Stimulated activated CD4-positive, alpha-beta T cell treated with anti-CD3 and anti-CD28 coated beads, TNF-alpha, amount 100 ng/mL, for 48 hours (primary cell): ENCODE measurements around the gene RRP7A.
"Not testable (repeated sequence)": the region's sequence is repeated elsewhere in the genome, so short reads cannot be mapped to it uniquely, and the experiment has no call there.

Experiments used
- DNase-seq, 3 donors: peaks; one replicate each; pipeline ENCODE4 v3.0.0-alpha.2; 2020; ENCODE audit warnings: low read depth in 3 of 3

RRP7A gene

GRCh38 chr22:42499773-42500160 is 19.8 kb downstream of the RRP7A start:
- not testable (repeated sequence) for DNase-seq

DNA sequence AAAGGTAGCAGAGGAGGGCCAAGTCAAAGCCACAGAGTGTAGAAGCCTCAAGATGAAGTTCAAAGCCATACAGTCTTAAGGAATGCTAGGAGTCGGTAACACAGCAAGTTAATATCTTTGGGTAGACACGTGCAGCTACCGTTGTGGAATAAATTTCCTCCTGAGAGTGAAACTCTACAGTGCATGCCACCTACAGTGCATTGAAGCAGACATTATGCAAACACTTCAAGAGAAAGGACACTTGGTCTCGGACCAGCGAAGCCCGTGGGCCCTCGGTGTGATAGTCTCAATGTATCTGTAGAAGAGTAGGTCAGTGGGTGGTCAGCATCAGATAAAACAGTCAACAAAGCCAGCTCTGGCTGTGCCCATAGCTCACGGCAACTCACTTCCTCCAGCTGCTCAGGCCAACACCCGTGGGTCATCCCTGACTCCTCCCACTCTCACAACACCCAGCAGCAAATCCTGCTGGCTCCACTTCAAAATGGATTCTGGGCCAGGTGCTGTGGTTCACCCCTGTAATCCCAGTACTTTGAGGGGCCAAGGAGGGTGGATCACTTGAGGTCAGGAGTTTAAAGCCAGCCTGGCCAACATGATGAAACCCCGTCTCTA is 24.0 kb downstream of the RRP7A start:
- DNase-seq, result not testable (repeated sequence)

DNA sequence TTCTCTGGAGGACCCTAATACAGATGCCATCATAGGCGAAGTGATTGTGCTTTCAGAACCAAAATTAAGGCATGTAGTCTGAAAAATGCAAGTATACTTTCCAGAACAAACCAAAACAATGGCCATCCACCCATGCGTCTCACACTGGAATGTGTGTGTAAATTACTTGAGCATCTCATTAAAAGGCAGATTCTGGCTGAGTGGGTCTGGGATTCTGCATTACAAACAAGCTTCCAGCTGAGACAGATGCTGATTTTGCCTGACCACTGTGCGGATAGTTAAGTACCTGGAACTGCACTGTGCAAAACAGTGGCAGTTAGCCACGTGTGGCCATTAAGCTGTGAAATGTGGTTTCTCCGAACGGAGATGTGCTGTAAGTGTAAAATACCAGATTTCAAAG is 26.2 kb downstream of the RRP7A start:
- DNase-seq, result no peak

DNA sequence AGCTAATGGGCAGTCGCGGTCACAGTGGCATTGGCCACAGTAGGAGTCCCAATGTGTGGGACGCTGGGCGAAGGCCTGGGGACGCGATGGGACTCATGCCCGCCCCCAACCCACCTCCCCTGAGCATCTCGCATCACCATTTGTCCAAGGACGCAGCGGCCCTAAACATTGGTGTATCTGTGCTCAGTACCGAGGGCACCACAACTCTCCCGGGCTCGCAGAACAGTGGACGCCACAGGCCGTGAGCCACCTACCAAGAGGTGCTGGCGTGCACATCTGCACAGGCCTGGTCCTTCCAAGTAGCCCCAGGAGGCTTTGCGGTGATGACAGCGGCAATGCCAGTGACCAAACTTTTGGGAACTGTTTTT is 27.3 kb downstream of the RRP7A start:
- DNase-seq, result no peak

- no peak for DNase-seq
These were observed 29.3 kb downstream of the RRP7A start for GRCh38 chr22:42490243-42490832.

GRCh38 chr22:42489000-42489399 is 30.6 kb downstream of the RRP7A start:
- no peak for DNase-seq

DNA sequence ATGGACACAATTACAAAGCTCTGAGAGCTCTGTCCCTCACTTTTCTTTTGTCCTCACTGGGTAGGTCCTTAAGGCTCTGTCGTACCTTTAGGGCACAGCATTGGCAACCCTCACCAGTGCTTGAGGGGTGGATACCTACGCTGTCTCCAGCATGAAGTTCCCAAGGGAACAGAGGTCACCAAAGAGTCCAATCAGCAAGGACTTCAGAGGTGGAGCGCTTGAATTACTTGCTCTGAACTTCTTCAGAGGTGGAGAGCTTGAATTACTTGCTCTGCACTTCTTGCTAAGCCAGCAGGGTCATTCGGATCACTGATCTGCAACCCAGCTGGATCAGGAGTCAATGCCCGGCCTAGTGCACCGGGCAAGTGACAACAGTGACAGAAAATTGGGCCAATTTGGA is 35.1 kb downstream of the RRP7A start:
- DNase-seq, result no peak

GRCh38 chr22:42483610-42484223 is 35.9 kb downstream of the RRP7A start:
- not testable (repeated sequence) for DNase-seq

DNA sequence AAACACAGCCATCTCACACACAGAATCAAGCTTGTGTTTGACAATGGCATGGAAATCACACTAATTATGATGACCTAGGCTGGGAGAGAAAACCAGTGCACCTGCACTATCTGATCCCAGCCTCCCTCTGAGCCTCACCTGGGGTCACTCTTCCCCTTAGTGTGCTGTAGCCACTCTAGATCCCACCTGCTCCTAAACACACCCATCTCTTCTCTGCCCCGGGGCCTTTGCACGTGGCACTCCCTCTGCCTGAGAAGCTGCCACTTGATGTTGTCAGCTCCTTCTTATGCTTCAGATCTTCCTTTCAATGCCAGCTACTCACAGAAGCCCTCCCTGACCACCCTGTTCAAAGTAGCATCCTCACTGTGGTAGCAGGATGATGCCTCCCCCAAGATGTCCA is 44.5 kb downstream of the RRP7A start:
- no peak for DNase-seq

- no peak for DNase-seq
These were observed 46.0 kb downstream of the RRP7A start for GRCh38 chr22:42473484-42474193.

- no peak for DNase-seq
These were observed 46.9 kb downstream of the RRP7A start for GRCh38 chr22:42472671-42473070.

DNA sequence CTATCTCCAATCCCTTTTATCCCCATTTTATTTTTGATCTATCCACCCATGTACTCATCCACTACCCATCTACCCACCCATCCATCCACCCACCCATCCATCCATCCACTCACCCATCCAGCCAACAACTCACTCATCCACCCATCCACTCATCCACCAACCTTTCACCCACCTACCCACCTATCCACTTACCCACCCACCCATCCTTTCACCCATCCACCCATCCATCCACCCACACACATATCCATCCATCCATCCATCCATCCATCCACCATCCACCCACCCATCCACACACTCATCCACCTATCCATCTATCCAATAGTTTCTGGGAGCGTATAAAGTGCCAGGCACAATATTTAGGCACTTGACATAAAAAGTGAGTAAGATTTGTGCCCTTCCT is 48.2 kb downstream of the RRP7A start:
- no peak for DNase-seq

GRCh38 chr22:42470366-42471082 is 49.1 kb downstream of the RRP7A start:
- no peak for DNase-seq

DNA sequence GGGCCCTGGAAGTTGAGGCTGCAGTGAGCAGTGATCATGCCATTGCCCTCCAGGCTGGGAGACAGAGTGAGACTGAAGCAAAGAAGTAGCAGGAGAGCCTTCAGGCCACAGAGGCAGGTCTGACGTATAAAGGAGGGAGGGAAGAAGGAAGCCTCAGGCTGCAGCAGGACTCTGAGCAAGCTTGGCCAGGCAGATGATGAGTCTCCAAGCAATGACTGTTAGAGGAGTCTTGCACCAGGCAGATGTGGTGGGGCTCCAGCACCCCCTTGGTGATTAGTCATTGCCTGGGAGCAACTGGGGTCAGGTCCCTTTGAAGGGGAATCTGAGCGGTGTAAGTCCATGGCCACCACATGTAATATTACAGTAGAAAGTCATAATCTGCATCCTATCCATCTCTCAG is 50.8 kb downstream of the RRP7A start:
- DNase-seq, result no peak

DNA sequence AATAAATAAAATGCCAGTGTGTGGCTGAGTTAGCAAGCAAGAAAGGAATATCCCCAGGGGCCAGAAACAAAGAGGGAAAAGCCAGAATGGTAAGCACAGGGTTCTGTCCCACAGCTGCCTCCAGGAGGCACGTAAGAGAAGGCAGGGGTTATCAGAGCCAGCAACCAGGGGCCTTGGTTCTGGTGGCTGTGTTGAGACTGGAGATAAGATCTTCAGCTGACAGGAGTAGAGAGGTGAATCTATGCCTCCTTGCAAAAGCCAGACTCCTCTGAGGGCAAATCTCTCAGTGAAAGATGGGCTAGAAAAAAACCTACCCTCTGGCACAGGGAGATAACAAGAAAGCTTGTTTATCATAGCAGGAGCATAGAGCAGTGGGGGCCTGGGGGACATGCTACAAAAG is 57.6 kb downstream of the RRP7A start:
- no peak for DNase-seq

DNA sequence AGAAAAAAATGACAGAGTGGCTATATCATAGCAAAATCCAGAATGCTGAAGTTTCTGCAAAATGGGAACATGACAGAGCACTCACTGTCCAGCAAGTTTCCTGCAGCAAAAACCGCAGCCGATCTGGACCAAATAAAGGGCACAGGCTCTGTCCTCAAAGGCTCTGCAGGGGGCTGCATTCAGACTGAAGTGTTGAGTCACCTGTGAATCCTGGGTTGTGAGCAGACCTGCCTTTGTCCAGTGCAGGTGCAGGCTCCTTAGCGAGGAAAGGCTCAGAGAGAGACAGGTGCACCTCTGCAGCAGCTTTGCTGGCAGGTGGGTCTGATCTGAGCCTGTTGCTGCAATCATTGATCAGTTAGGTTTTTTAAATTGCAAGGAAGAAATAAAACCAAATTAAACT is 58.1 kb downstream of the RRP7A start:
- no peak for DNase-seq
